Measurements from ENCODE around the gene SFMBT1.
"Not testable (repeated sequence)": the region's sequence is repeated elsewhere in the genome, so short reads cannot be mapped to it uniquely, and the experiment has no call there.

SFMBT1 gene

GRCh38 chr3:53039376-53039752 lies 6.5 kb downstream of the SFMBT1 start:
- no peak overlapping the region for H3K27ac ChIP-seq
- no peak for DNase-seq (ENCODE audit: low spot score)
- H3K4me3 ChIP-seq: no peak overlapping the region
- TF ChIP-seq CTCF (IDR thresholded peaks at IDR 0.05): no peak

DNA sequence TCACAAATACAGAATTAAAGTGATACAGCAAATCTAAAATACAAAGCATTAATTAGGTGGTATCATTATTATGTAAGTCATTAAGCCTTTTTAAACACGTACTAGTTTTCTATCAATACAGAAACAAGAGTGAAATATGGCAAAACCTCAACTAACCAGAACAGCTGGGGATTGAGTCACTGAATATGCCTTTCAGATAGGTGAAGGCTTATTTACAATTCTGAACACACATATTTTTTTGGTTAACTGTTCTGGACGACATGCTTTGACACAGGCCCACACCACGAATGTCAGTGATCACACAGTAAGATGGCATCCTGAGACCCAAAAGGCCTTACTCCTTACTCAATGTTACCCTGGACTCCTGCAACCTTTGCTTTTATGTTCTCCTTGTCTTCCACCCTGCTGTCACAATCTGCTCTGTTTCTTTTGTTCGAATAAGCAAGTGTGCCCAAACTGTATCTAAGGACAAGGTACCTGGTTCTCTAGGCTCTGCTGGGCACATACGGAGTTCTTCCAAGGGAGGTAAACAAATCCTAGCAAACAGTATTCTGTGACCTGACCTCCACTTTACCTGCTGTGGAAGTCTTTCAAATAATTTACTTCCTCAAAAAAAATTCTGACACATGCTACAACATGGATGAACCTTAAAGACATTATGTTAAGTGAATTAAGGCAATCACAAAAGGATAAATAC lies 7.0 kb downstream of the SFMBT1 start:
- TF ChIP-seq CTCF (IDR thresholded peaks at IDR 0.05): no peak
- H3K4me3 ChIP-seq: no peak overlapping the region
- no peak for DNase-seq (ENCODE audit: low spot score)
- no peak overlapping the region for H3K27ac ChIP-seq

- H3K27ac ChIP-seq: no peak overlapping the region
Measured at GRCh38 chr3:53035825-53036619, 9.9 kb downstream of the SFMBT1 start.

GRCh38 chr3:53035018-53035417 lies 10.9 kb downstream of the SFMBT1 start:
- H3K27ac ChIP-seq; H3K4me3 ChIP-seq; DNase-seq (ENCODE audit: low spot score): not testable (repeated sequence)

More at GRCh38 chr3:53035825-53036619, 9.9 kb downstream of the SFMBT1 start:
- DNase-seq (ENCODE audit: low spot score): no peak
- no peak overlapping the region for H3K4me3 ChIP-seq
- no peak for TF ChIP-seq CTCF (IDR thresholded peaks at IDR 0.05)

DNA sequence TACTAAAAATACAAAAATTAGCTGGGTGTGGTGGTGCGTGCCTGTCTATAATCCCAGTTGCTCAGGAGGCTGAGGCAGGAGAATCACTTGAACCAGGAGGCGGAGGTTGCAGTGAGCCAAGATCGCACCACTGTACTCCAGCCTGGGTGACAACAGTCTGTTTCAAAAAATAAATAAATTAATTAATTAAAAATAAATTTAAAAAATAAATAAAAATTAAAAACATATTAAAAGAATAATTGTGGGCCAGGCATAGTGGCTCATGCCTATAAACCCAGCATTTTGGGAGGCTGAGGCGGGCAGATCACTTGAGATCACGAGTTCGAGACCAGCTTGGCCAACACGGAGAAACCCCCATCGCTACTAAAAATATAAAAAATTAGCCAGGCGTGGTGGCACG lies 11.5 kb downstream of the SFMBT1 start:
- not testable (repeated sequence) for DNase-seq (ENCODE audit: low spot score); H3K4me3 ChIP-seq; H3K27ac ChIP-seq

DNA sequence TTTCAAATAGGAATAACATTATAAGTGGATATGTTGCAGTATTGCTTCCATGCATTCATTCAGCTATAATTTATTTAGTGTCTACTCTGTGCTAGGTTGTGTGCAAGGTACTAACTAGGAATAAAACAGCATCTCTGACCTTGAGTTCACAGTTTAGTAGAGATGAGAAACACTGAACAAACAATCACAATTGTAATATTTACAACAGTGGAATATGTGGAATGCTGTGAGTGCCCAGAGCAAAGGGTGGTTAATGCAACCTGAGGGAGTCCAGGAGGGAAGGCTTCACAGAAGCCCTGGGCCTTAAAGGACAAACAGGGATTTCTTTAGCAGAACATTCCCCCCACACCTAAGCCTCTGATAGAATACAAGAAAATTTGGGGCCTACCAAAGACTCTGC lies 13.3 kb downstream of the SFMBT1 start:
- TF ChIP-seq CTCF (IDR thresholded peaks at IDR 0.05): no peak
- Histone ChIP-seq H3K4me3 (no peak overlapping the region), H3K27ac (no peak overlapping the region)
- DNase-seq (ENCODE audit: low spot score): no peak

- no peak for TF ChIP-seq CTCF (IDR thresholded peaks at IDR 0.05)
- H3K4me3 ChIP-seq: no peak overlapping the region
- H3K27ac ChIP-seq: no peak overlapping the region
- DNase-seq (ENCODE audit: low spot score): no peak
Measured at GRCh38 chr3:53030619-53031449, 15.0 kb downstream of the SFMBT1 start.

Data from coronary artery (tissue), 2 donors.